ENCODE data around the gene LRRK2.
"Not testable (repeated sequence)": the region's sequence is repeated elsewhere in the genome, so short reads cannot be mapped to it uniquely, and the experiment has no call there.

LRRK2 gene

DNA sequence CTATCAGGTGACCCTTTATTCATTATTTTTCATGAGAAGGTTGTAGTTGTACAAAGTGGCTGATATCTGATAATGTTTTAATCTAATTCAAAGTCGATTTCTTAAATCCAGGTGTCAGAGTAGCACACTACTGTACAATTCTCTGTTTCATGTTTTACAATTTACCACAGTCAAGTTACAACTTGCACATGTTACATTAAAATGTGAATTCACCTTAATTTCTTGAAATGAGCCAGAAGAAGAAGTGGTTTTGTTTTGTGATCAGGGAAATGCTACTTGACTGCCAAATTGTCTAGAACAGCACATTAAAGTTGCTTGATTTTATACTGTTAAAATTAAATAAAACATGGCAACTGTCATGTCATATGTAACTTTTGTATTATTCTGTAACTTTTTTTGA is 23.2 kb downstream of the LRRK2 start:
- DNase-seq (ENCODE audit: low read depth in 3 of 3): no peak

GRCh38 chr12:40248585-40249297 is 23.9 kb downstream of the LRRK2 start:
- no peak for DNase-seq (ENCODE audit: low read depth in 3 of 3)

DNA sequence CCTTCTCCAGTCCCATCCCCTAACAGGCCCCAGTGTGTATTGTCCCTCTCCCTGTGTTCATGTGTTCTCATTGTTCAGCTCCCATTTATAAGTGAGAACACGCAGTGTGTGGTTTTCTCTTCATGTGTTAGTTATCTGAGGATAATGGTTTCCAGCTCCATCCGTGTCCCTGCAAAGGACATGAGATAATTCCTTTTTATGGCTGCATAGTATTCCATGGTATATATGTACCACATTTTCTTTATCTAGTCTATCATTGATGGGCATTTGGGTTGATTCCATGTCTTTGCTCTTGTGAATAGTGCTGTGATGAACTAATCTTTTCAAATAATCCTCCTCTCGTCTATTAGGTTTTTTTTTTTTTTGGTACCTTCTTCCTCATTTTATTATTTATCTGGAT is 25.9 kb downstream of the LRRK2 start:
- DNase-seq (ENCODE audit: low read depth in 3 of 3): not testable (repeated sequence)

DNA sequence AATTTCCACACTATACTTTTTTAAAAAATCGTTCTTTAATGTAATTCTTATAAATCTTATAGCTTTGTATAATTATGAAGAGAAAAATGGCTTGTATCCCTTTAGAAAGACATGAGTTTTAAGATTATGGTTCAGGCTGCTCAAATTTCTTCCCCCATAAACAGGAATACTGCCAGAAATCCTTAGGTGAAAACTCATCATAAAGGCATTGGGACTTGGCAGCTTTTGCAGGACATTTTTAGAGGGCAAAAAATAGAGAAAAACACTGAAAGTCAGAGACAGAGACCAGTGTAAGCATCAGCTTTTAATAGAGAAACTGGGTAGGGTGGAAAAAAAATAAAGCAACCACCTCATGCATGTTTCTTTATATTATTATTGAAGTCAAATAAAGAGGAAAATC is 29.1 kb downstream of the LRRK2 start:
- no peak for DNase-seq (ENCODE audit: low read depth in 3 of 3)

DNA sequence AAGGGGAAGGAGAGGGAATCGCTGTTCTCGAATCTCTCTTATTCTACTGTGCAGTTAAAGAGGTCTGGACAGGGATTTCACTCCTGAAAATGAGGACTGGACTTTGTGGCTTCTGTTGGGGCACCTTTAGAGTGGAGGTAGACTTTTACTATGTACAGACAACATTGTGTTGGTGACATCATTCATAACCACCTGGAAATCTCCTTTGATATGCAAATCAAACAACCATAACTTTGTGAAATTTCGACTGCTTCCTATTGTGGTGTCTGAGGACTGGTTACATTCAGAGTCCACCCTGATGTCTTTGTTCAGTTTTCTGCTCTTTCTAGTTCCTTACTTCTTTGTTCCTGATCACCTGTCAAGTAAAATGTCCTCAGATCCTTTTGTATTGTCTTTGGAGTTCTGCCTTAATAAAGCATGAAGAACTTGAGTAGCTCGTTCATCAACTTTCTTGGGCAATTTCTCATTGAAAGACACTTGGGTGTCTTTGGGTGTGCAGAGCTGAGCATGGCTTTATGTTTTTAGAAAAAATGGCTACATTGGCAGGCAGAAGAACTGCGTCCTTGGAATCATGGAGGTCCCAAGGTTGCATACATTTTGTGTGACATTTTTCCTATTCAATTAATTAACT is 29.8 kb downstream of the LRRK2 start:
- no peak for DNase-seq (ENCODE audit: low read depth in 3 of 3)

DNA sequence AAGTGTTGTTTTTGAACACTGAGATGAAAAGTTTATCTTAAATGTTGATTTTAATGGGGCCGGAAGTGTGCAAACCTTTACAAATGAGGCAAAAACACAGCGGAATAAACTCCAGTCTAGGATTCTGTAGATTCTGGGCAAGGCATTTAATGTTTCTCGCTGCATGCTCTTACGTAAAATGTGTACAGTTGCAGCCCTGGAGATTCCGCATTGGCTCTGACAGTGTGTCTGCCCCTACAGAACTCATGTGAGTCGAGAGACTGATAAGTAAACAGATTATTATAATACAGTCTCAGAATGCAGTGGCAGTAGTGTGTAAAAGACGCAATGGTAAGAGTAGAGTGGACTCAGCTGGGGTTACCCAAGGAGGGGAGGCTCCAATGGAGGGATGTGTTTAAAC is 33.6 kb downstream of the LRRK2 start:
- DNase-seq (ENCODE audit: low read depth in 3 of 3): no peak

DNA sequence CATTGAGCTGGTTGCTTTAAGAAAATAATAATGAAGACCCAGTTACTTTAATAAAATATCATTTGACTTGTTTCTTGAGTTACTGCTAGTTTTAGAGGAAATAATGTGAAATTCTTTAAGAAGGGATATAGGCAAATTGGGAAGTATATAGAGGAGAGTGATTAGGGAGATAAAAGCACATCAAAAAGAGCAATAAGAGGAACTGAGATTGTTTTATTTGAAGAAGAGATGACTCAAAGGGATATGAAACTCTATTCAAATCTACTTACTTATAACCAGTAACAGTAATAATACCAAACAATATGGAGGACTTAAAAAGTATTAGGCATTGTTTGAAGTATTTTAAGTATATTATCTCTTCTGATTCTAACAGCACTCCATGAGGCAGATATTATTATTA is 37.1 kb downstream of the LRRK2 start:
- DNase-seq (ENCODE audit: low read depth in 3 of 3): no peak

- no peak for DNase-seq (ENCODE audit: low read depth in 3 of 3)
These were observed 37.9 kb downstream of the LRRK2 start for GRCh38 chr12:40262657-40263056.

- DNase-seq (ENCODE audit: low read depth in 3 of 3): no peak
These were observed 39.0 kb downstream of the LRRK2 start for GRCh38 chr12:40263616-40264409.

- no peak for DNase-seq (ENCODE audit: low read depth in 3 of 3)
These were observed 47.3 kb downstream of the LRRK2 start for GRCh38 chr12:40271981-40272664.

DNA sequence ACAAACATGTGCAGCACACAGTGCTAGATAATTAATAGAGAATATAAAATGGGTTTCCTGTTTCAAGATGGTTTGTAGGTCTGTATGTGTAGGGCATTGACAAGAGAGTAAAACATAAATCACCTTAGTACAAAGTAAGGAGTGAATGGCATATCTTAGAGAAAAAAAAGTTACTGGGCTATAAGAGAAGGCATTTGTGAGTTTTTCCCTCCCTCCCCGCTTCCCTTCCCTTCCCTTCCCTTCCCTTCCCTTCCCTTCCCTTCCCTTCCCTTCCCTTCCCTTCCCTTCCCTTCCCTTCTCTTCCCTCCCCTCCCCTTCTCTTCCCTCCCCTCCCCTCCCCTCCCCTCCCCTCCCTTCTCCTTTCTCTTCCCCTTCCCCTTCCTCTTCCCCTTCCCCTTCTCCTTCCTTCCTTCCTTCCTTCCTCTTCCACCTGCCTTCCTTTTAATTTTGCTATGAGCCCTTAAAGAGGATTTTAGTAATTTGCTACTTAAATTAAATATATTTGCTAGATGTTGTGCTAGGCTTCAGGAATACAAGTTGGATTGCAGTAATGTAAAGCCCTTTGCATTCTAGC is 57.1 kb downstream of the LRRK2 start:
- no peak for DNase-seq (ENCODE audit: low read depth in 3 of 3)

DNA sequence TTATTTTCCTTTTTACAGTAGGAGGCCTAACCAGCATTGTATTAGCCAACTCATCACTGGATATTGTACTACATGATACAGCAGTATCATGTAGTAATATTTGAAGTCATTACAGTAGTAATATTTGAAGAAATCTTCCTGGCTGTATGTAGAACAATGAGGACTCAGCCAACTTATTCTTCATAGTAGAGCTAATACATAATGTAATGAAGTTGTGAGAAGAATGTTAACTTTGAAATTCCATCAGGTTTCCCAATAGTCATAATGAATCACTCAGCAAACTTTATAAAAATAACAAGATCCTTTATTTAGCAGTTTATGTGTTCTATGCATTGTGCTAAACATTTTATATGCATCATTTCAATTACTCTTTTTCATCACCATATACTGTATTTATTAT is 61.8 kb downstream of the LRRK2 start:
- no peak for DNase-seq (ENCODE audit: low read depth in 3 of 3)

- DNase-seq (ENCODE audit: low read depth in 3 of 3): no peak
These were observed 62.7 kb downstream of the LRRK2 start for GRCh38 chr12:40287369-40287975.

DNA sequence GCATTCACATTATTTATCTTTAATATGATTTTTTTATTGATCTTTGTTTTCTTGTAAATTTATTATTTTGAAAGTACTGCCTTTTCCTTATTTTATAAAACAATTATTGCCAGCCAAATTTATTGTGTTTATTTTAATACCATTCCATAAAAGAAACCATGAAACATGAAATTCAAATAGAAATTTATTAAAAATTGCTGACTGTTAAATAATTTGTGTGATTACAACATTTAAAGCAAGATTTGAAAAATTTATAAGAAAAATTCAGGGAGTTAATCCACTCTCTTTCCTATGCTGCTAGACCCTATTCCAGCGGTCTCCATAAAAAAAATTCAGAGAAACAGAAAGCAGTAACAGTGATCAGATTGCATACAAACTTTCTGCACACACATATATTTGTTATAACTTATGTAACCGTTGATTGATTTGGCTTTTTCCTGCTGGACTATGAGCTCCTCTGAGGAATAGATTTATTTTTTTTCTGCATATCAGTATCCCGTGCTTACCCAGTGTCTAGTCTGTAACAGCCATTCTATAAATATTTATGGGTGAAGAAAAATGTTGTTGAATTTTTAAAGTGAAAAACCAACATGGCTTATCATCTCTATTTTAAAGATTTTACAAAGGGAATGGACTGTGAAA is 68.1 kb downstream of the LRRK2 start:
- DNase-seq (ENCODE audit: low read depth in 3 of 3): no peak

DNA sequence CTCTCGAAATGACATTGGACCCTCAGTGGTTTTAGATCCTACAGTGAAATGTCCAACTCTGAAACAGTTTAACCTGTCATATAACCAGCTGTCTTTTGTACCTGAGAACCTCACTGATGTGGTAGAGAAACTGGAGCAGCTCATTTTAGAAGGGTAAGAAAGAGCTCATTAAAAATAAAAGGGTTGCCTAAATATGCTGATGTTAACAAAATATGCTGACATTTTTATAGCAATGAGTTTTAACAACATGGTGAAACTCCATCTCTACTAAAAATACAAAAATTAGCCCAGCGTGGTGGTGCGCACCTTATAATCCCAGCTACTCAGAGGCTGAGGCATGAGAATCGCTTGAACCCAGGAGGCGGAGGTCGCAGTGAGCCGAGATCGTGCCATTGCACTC is 73.5 kb downstream of the LRRK2 start:
- no peak for DNase-seq (ENCODE audit: low read depth in 3 of 3)

- no peak for DNase-seq (ENCODE audit: low read depth in 3 of 3)
These were observed 75.7 kb downstream of the LRRK2 start for GRCh38 chr12:40300490-40300889.

DNA sequence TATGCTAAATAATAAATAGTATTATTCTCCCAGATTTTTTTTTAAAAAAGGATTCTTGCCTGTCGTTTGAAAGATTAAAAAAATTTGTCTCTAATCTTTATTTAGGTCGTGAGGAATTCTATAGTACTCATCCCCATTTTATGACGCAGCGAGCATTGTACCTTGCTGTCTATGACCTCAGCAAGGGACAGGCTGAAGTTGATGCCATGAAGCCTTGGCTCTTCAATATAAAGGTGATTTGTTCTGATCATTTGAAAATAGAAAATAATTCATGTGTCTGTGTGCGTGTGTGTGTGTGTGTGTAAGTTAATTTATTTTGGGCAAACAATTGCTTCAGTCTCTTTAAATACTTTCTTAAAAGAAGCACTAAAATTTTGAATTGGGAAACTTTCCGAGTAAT is 84.2 kb downstream of the LRRK2 start:
- no peak for DNase-seq (ENCODE audit: low read depth in 3 of 3)

DNA sequence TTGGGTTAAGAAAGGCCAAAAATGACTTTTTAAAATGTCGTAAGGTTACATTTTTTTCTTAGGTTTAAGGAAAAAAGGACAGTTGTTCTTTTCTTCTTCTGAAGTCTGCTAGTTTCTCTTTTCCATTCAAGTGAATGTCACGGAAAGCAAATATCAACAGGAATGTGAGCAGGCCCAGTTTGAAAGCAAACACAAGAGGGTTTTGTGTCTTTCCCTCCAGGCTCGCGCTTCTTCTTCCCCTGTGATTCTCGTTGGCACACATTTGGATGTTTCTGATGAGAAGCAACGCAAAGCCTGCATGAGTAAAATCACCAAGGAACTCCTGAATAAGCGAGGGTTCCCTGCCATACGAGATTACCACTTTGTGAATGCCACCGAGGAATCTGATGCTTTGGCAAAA is 85.4 kb downstream of the LRRK2 start:
- no peak for DNase-seq (ENCODE audit: low read depth in 3 of 3)

- no peak for DNase-seq (ENCODE audit: low read depth in 3 of 3)
These were observed 87.4 kb downstream of the LRRK2 start for GRCh38 chr12:40312196-40312595.

DNA sequence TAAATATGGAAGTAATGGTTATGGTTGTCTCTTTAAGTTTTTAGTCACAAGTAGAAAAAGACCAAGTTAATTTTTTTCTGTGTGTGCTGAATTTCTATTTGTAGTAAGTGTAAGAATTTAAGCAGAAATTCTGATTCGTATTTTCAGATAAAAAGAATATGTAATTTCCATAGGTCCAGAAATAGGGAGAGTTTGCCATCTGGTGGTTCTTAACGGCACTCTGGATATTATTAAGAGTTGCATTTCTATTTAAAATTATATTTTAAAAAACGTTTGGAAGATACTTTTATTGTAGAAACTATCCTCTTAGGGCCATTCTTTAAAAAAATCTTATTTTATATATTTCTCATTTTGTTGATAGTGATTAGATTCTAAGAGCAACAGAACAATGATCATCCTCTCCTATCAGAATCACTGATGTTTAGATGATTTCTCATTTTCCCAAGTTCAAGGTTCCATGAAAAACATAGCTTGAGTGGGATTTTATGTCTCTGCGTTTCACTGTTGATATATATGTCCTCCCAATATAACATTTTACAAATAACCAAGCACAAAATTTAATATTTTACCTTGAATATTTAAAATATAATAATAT is 88.3 kb downstream of the LRRK2 start:
- no peak for DNase-seq (ENCODE audit: low read depth in 3 of 3)

GRCh38 chr12:40313928-40314327 is 89.1 kb downstream of the LRRK2 start:
- DNase-seq (ENCODE audit: low read depth in 3 of 3): no peak
